ENCODE measurements around the gene PALM2AKAP2.

PALM2AKAP2 gene

DNA sequence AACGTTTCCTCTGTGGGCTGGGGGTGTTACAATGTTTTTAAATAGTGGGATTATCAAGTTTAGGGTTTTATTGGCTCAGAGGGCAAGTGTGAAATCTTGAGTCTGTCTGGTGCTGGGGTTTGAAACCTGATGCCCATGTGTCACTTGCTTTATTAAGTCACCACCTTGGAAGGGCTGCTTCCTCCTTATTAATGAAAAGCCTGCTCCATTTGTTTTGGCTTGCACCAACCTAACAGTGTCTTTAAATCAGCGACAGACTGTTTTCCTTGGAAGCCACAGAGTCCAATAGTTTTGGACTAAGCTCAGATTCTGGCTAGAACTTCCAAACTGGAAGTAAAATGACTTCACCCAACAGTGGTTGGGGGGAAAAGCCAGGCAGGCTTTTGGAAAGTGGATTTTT lies 10.7 kb upstream of the PALM2AKAP2 start:
- DNase-seq (ENCODE audit: low read depth in 2 of 2), result no peak
- TF ChIP-seq, protein P1, sequence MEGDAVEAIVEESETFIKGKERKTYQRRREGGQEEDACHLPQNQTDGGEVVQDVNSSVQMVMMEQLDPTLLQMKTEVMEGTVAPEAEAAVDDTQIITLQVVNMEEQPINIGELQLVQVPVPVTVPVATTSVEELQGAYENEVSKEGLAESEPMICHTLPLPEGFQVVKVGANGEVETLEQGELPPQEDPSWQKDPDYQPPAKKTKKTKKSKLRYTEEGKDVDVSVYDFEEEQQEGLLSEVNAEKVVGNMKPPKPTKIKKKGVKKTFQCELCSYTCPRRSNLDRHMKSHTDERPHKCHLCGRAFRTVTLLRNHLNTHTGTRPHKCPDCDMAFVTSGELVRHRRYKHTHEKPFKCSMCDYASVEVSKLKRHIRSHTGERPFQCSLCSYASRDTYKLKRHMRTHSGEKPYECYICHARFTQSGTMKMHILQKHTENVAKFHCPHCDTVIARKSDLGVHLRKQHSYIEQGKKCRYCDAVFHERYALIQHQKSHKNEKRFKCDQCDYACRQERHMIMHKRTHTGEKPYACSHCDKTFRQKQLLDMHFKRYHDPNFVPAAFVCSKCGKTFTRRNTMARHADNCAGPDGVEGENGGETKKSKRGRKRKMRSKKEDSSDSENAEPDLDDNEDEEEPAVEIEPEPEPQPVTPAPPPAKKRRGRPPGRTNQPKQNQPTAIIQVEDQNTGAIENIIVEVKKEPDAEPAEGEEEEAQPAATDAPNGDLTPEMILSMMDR (IDR thresholded peaks at IDR 0.05; ENCODE audit: low read depth, low read length), result no peak
- no peak overlapping the region for H3K4me3 ChIP-seq (replicated peaks in 1 of 2; ENCODE audit: low read depth in 2 of 2, low read length in 2 of 2)

DNA sequence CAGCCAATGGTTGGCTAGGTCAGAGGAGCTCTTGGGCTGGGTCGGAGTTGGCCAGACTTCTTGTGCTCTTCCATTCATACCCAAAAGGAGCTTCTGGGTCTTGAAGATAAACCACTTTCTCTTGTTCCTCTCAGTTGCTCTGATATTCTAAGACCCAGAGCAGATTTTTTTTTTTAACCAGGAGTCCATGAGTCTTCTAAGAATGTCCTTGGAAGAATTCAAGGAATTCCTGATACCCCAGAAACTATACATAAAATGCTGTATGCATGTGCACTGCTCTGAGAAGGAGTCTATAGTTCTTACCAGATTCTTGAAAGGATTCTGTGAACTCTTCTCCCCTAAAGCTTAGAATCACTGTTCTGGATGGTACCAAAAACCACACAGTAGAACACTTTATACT lies 9.9 kb upstream of the PALM2AKAP2 start:
- no peak overlapping the region for H3K4me3 ChIP-seq (replicated peaks in 1 of 2; ENCODE audit: low read depth in 2 of 2, low read length in 2 of 2)
- DNase-seq (ENCODE audit: low read depth in 2 of 2), result no peak
- TF ChIP-seq, protein P1 (IDR thresholded peaks at IDR 0.05; ENCODE audit: low read depth, low read length), result no peak

GRCh38 chr9:109771087-109771486 lies 8.9 kb upstream of the PALM2AKAP2 start:
- DNase-seq (ENCODE audit: low read depth in 2 of 2), result peak; percentile 55 to 73
- TF ChIP-seq, protein P1 (IDR thresholded peaks at IDR 0.05; ENCODE audit: low read depth, low read length), result no peak
- H3K4me3 ChIP-seq (replicated peaks in 1 of 2; ENCODE audit: low read depth in 2 of 2, low read length in 2 of 2), result no peak overlapping the region

DNA sequence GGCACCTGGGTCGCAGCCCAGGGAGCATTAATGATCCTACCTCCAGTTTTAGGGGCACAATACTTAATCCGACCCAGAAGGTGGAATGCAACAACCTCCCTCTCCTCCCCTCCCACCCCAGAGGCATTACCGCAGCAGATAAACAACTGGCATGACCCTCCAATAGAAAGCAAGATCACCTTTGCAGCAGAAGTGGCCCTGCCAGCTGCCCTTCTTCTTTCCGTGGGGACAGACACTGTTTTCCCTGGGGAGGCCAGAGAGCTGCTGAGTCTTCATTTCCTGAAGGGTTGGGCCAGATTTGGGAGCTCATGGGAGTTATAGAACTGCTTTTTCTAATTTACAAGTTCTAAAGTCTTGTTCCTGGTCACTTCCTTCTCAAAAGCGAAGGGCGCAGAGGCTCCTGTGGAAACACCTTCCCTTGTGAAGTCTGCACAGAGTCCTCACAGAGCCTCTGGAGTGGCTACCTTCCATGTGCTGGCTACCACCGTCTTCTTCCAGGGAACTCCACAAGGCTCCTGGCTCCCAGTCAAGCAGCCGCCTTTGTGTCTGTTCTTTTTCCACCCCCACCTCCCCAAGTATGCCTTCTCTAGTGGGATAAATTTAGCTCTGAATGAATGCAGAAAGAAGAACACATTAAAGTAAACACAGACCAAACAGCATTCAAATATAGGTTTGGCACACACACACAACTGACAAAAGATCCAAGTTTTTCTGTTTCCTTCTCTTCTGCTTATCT lies 8.0 kb upstream of the PALM2AKAP2 start:
- TF ChIP-seq, protein P1 (IDR thresholded peaks at IDR 0.05; ENCODE audit: low read depth, low read length), result no peak
- H3K4me3 ChIP-seq (replicated peaks in 1 of 2; ENCODE audit: low read depth in 2 of 2, low read length in 2 of 2), result no peak overlapping the region
- DNase-seq (ENCODE audit: low read depth in 2 of 2), result peak in 1 of 2 donors; percentile 55

DNA sequence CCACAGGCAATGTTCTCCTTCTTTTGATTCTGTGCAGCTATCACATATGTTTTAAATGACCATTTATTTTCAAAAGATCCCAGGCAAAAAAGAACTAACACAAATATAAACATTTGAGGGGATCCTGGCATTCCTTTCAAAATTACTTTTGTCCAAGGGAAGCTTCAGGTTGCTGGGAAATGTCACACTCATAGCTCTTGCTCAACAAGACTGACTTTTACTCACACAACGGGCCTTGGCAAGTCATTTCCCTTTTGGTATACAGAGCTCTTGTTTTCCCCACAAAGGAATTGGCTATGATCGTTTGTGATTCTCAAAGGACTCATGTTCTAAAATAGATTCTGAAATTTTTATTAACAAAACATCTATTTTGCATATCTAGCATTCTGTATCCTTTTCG lies 4.5 kb upstream of the PALM2AKAP2 start:
- TF ChIP-seq, protein P1 (IDR thresholded peaks at IDR 0.05; ENCODE audit: low read depth, low read length), result no peak
- H3K4me3 ChIP-seq (replicated peaks in 1 of 2; ENCODE audit: low read depth in 2 of 2, low read length in 2 of 2), result no peak overlapping the region
- DNase-seq (ENCODE audit: low read depth in 2 of 2), result peak; percentile 47 to 64

DNA sequence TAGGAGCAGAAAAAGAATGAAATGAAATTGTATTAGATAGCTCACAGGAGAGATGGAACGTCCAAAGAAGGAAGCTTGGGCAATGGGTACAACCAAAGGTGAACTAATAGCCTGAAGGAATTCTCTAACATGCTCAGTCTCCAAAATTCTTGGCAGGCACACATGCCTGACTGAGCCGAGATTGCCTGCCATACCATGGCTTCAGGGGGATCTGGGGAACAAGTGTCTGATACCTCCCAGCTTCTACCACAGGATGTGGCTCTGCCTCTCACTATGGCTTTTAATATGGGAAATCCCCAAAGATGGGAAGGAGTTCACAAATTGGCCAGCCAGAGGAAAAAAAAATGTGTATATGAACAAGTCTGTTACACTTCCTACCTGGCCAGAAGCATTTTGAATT lies 3.6 kb upstream of the PALM2AKAP2 start:
- no peak for DNase-seq (ENCODE audit: low read depth in 2 of 2)
- TF ChIP-seq, protein P1 (IDR thresholded peaks at IDR 0.05; ENCODE audit: low read depth, low read length), result no peak
- H3K4me3 ChIP-seq (replicated peaks in 1 of 2; ENCODE audit: low read depth in 2 of 2, low read length in 2 of 2), result no peak overlapping the region
